ENCODE results near the gene ZNF804B.

Gene ZNF804B

GRCh38 chr7:89182116-89182515, 422.6 kb downstream of the ZNF804B start:
- Histone ChIP-seq H3K4me1 (ENCODE audit: control insufficient read depth, insufficient read depth, low read length) (no peaks in the 10 kb centered on the region), H3K9me3 (ENCODE audit: control insufficient read depth, insufficient read depth, low read depth, low read length) (no peaks in the 10 kb centered on the region), H3K27ac (ENCODE audit: extremely low read depth, low read depth, low read length) (no peak overlapping the region), H3K36me3 (ENCODE audit: control insufficient read depth in 2 of 2, insufficient read depth in 1 of 2, low read length in 2 of 2) (no peaks in the 10 kb centered on the region), H3K4me3 (ENCODE audit: low read depth, low read length) (no peak overlapping the region)
- POLR2A ChIA-PET, result no interaction called here
- TF ChIP-seq ZNF175 (tag by site-specific recombination; IDR thresholded peaks at IDR 0.05) (no peak), SETDB1 (IDR thresholded peaks at IDR 0.05; ENCODE audit: insufficient read length, low read length) (no peak), ZNF239 (tag by site-specific recombination; IDR thresholded peaks at IDR 0.05) (no peak), ZNF473 (tag by site-specific recombination; IDR thresholded peaks at IDR 0.05) (no peak), PRDM6 (tag by site-specific recombination; IDR thresholded peaks at IDR 0.05) (no peak), ZNF184 (tag by site-specific recombination; IDR thresholded peaks at IDR 0.05) (no peak), YY2 (tag by site-specific recombination; IDR thresholded peaks at IDR 0.05) (no peak)
- TF ChIP-seq, protein P1, sequence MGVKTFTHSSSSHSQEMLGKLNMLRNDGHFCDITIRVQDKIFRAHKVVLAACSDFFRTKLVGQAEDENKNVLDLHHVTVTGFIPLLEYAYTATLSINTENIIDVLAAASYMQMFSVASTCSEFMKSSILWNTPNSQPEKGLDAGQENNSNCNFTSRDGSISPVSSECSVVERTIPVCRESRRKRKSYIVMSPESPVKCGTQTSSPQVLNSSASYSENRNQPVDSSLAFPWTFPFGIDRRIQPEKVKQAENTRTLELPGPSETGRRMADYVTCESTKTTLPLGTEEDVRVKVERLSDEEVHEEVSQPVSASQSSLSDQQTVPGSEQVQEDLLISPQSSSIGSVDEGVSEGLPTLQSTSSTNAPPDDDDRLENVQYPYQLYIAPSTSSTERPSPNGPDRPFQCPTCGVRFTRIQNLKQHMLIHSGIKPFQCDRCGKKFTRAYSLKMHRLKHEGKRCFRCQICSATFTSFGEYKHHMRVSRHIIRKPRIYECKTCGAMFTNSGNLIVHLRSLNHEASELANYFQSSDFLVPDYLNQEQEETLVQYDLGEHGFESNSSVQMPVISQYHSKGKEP (tag by site-specific recombination; IDR thresholded peaks at IDR 0.05), result no peak
- CTCF ChIA-PET, result no interaction called here

DNA sequence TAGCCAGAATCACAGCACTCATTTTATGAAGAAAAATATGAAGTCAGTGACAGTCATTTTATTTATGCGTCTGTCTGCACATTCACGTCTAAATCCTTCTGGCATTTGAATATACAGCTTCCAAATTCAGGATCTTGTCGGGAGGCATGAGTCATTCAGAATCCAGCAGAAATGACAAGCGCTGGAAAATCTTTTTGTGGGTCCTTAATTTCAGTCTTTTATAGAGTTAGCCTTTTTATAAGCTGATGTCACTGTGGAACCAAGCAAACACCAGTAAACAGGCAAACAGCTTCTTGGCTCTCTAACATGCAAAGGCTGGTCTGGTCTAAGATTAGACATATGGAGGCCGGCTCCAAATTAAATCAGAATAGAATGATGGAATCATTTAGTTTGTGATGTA, 424.2 kb downstream of the ZNF804B start:
- CTCF ChIA-PET, result no interaction called here
- POLR2A ChIA-PET, result no interaction called here
- no peak overlapping the region for H3K4me3 ChIP-seq (ENCODE audit: low read depth, low read length)
- H3K36me3 ChIP-seq (ENCODE audit: control insufficient read depth in 2 of 2, insufficient read depth in 1 of 2, low read length in 2 of 2), result no peaks in the 10 kb centered on the region
- no peak overlapping the region for H3K27ac ChIP-seq (ENCODE audit: extremely low read depth, low read depth, low read length)
- H3K4me1 ChIP-seq (ENCODE audit: control insufficient read depth, insufficient read depth, low read length), result no peaks in the 10 kb centered on the region
- H3K9me3 ChIP-seq (ENCODE audit: control insufficient read depth, insufficient read depth, low read depth, low read length), result no peaks in the 10 kb centered on the region
- TF ChIP-seq MEIS1 (CRISPR knock-in tag; IDR thresholded peaks at IDR 0.05; ENCODE audit: borderline replicate concordance), result no peak
- no peak for TF ChIP-seq ZNF37A (tag by site-specific recombination; IDR thresholded peaks at IDR 0.05)
- TF ChIP-seq, protein P2, sequence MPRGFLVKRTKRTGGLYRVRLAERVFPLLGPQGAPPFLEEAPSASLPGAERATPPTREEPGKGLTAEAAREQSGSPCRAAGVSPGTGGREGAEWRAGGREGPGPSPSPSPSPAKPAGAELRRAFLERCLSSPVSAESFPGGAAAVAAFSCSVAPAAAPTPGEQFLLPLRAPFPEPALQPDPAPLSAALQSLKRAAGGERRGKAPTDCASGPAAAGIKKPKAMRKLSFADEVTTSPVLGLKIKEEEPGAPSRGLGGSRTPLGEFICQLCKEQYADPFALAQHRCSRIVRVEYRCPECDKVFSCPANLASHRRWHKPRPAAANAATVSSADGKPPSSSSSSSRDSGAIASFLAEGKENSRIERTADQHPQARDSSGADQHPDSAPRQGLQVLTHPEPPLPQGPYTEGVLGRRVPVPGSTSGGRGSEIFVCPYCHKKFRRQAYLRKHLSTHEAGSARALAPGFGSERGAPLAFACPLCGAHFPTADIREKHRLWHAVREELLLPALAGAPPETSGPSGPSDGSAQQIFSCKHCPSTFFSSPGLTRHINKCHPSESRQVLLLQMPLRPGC (tag by site-specific recombination; IDR thresholded peaks at IDR 0.05), result no peak
- no peak for TF ChIP-seq ZNF660 (tag by site-specific recombination; IDR thresholded peaks at IDR 0.05)
- no peak for TF ChIP-seq PRDM10 (tag by site-specific recombination; IDR thresholded peaks at IDR 0.05)
- TF ChIP-seq ZBTB48 (tag by site-specific recombination; IDR thresholded peaks at IDR 0.05), result no peak
- TF ChIP-seq WT1 (tag by site-specific recombination; IDR thresholded peaks at IDR 0.05), result no peak
- TF ChIP-seq, protein P3, sequence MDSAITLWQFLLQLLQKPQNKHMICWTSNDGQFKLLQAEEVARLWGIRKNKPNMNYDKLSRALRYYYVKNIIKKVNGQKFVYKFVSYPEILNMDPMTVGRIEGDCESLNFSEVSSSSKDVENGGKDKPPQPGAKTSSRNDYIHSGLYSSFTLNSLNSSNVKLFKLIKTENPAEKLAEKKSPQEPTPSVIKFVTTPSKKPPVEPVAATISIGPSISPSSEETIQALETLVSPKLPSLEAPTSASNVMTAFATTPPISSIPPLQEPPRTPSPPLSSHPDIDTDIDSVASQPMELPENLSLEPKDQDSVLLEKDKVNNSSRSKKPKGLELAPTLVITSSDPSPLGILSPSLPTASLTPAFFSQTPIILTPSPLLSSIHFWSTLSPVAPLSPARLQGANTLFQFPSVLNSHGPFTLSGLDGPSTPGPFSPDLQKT (IDR thresholded peaks at IDR 0.05; ENCODE audit: borderline replicate concordance, low read depth, low read length), result no peak
- TF ChIP-seq ZBTB8A (tag by site-specific recombination; IDR thresholded peaks at IDR 0.05), result no peak
- no peak for TF ChIP-seq ZNF449 (tag by site-specific recombination; IDR thresholded peaks at IDR 0.05)
- TF ChIP-seq ZXDB (tag by site-specific recombination; IDR thresholded peaks at IDR 0.05), result no peak
- TF ChIP-seq, protein P4, sequence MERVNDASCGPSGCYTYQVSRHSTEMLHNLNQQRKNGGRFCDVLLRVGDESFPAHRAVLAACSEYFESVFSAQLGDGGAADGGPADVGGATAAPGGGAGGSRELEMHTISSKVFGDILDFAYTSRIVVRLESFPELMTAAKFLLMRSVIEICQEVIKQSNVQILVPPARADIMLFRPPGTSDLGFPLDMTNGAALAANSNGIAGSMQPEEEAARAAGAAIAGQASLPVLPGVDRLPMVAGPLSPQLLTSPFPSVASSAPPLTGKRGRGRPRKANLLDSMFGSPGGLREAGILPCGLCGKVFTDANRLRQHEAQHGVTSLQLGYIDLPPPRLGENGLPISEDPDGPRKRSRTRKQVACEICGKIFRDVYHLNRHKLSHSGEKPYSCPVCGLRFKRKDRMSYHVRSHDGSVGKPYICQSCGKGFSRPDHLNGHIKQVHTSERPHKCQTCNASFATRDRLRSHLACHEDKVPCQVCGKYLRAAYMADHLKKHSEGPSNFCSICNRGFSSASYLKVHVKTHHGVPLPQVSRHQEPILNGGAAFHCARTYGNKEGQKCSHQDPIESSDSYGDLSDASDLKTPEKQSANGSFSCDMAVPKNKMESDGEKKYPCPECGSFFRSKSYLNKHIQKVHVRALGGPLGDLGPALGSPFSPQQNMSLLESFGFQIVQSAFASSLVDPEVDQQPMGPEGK (tag by site-specific recombination; IDR thresholded peaks at IDR 0.05), result no peak
- no peak for TF ChIP-seq OSR2 (tag by site-specific recombination; IDR thresholded peaks at IDR 0.05)
- TF ChIP-seq OVOL3 (tag by site-specific recombination; IDR thresholded peaks at IDR 0.05), result no peak
- TF ChIP-seq ZNF76 (tag by site-specific recombination; IDR thresholded peaks at IDR 0.05; ENCODE audit: borderline replicate concordance, low read depth), result no peak

Data from HEK293 (cell line).